WTC11 (cell line): ENCODE results near the gene ADNP2. TPM values are rescaled to one million over a fixed set of nuclear protein-coding genes. Genes with fewer than 3 reads are reported as not detected.

ENCODE experiments used
- ATAC-seq: fragments of 200-7000 bp; cut with Tn5 transposase; 2 replicates; pipeline ENCODE4 v1.10.0; 2021; ENCODE audit warnings: mild to moderate bottlenecking, moderate library complexity
- CTCF ChIA-PET: fragments of 300-600 bp; sonication (Branson Sonifier 250); formaldehyde crosslinking; loops from one replicate; lab custom pipeline; 2021; ENCODE audit warnings: antibody characterized with exemption; lab: Charles Lee
- POLR2A ChIA-PET: fragments of 350-600 bp; sonication (Branson Sonifier 250); formaldehyde crosslinking; loops from one replicate; lab custom pipeline; 2021; ENCODE audit warnings: antibody characterized with exemption; lab: Charles Lee
- DNase-seq: peaks from one replicate; pipeline ENCODE4 v3.0.0; 2021; ENCODE audit warnings: low spot score
- H3K27ac Mint-ChIP-seq: 2 replicates; pipeline ENCODE4 v1.8.0; 2021; ENCODE audit warnings: mixed read lengths
- H3K27me3 Mint-ChIP-seq: 2 replicates; pipeline ENCODE4 v1.8.0; 2021; ENCODE audit warnings: low read depth, mild to moderate bottlenecking, moderate library complexity, mixed read lengths
- H3K36me3 Mint-ChIP-seq: 2 replicates; pipeline ENCODE4 v1.8.0; 2021; ENCODE audit warnings: mixed read lengths
- H3K4me1 Mint-ChIP-seq: 2 replicates; pipeline ENCODE4 v1.8.0; 2022; ENCODE audit warnings: mixed read lengths
- H3K4me3 Mint-ChIP-seq: 2 replicates; pipeline ENCODE4 v1.8.0; 2021; ENCODE audit warnings: mild to moderate bottlenecking, moderate library complexity, mixed read lengths
- H3K9me3 Mint-ChIP-seq: 2 replicates; pipeline ENCODE4 v1.8.0; 2021; ENCODE audit warnings: mixed read lengths
- CBFB ChIP-seq: sonication (generic); formaldehyde crosslinking; IDR thresholded peaks from 2 replicates; pipeline ENCODE4 v1.8.1; 2022; ENCODE audit warnings: mild to moderate bottlenecking, low read depth, missing genetic modification reagents
- CREB1 ChIP-seq: sonication (generic); formaldehyde crosslinking; IDR thresholded peaks from 2 replicates; pipeline ENCODE4 v1.8.0; 2023; ENCODE audit warnings: mild to moderate bottlenecking, missing genetic modification reagents
- ERG ChIP-seq: fragments of 250-450 bp; sonication (Bioruptor Pico); IDR thresholded peaks from 2 replicates; pipeline ENCODE4 v1.8.0; 2021; ENCODE audit warnings: mild to moderate bottlenecking
- FOXJ3 ChIP-seq: sonication (generic); formaldehyde crosslinking; IDR thresholded peaks from 2 replicates; pipeline ENCODE4 v1.9.0; 2021; ENCODE audit warnings: missing genetic modification reagents, mild to moderate bottlenecking, borderline replicate concordance
- FOXP1 ChIP-seq: sonication (generic); formaldehyde crosslinking; IDR thresholded peaks from 2 replicates; pipeline ENCODE4 v1.8.0; 2022; ENCODE audit warnings: missing genetic modification reagents, mild to moderate bottlenecking, moderate library complexity, borderline replicate concordance
- GTF2I ChIP-seq: fragments of 250-450 bp; sonication (Bioruptor Pico); conservative IDR thresholded peaks from 2 replicates; pipeline ENCODE4 v1.4.0; 2021; ENCODE audit warnings: mild to moderate bottlenecking
- HMGA2 ChIP-seq: fragments of 250-450 bp; sonication (Bioruptor Pico); IDR thresholded peaks from 2 replicates; pipeline ENCODE4 v1.4.0; 2021; ENCODE audit warnings: mild to moderate bottlenecking, moderate library complexity
- JAZF1 ChIP-seq: fragments of 250-450 bp; sonication (Bioruptor Pico); IDR thresholded peaks from 2 replicates; pipeline ENCODE4 v1.9.0; 2021; ENCODE audit warnings: moderate library complexity, mild to moderate bottlenecking, inconsistent platforms
- KAT7 ChIP-seq: sonication (generic); formaldehyde crosslinking; IDR thresholded peaks from 2 replicates; pipeline ENCODE4 v1.8.1; 2023; ENCODE audit warnings: missing genetic modification reagents, mild to moderate bottlenecking, borderline replicate concordance
- PREB ChIP-seq: sonication (generic); formaldehyde crosslinking; IDR thresholded peaks from 2 replicates; pipeline ENCODE4 v1.8.1; 2022; ENCODE audit warnings: mild to moderate bottlenecking, missing genetic modification reagents, moderate library complexity, borderline replicate concordance
- PRRX2 ChIP-seq: fragments of 250-450 bp; sonication (Bioruptor Pico); IDR thresholded peaks from 2 replicates; pipeline ENCODE4 v1.8.0; 2021; ENCODE audit warnings: mild to moderate bottlenecking
- RORB ChIP-seq: fragments of 250-450 bp; sonication (Bioruptor Pico); IDR thresholded peaks from 2 replicates; pipeline ENCODE4 v1.9.0; 2021; ENCODE audit warnings: mild to moderate bottlenecking
- SMAD4 ChIP-seq: sonication (generic); formaldehyde crosslinking; IDR thresholded peaks from 2 replicates; pipeline ENCODE4 v1.8.0; 2022; ENCODE audit warnings: mild to moderate bottlenecking, missing genetic modification reagents
- SOX15 ChIP-seq: fragments of 250-450 bp; sonication (Bioruptor Pico); IDR thresholded peaks from 2 replicates; pipeline ENCODE4 v1.9.0; 2021; ENCODE audit warnings: mild to moderate bottlenecking
- TP53 ChIP-seq: sonication (generic); formaldehyde crosslinking; IDR thresholded peaks from 2 replicates; pipeline ENCODE4 v1.8.1; 2023; ENCODE audit warnings: mild to moderate bottlenecking, missing genetic modification reagents
- ZNF121 ChIP-seq: sonication (generic); formaldehyde crosslinking; IDR thresholded peaks from 2 replicates; pipeline ENCODE4 v1.8.0; 2023; ENCODE audit warnings: missing genetic modification reagents
- ZNF138 ChIP-seq: sonication (generic); formaldehyde crosslinking; conservative IDR thresholded peaks from 2 replicates; pipeline ENCODE4 v1.8.1; 2022; ENCODE audit warnings: mild to moderate bottlenecking, moderate library complexity, missing genetic modification reagents
- ZNF232 ChIP-seq: sonication (generic); formaldehyde crosslinking; IDR thresholded peaks from 2 replicates; pipeline ENCODE4 v1.8.0; 2022; ENCODE audit warnings: mild to moderate bottlenecking, missing genetic modification reagents
- ZNF416 ChIP-seq: fragments of 250-450 bp; sonication (Bioruptor Pico); IDR thresholded peaks from 2 replicates; pipeline ENCODE4 v1.9.0; 2021; ENCODE audit warnings: mild to moderate bottlenecking, inconsistent platforms
- ZNF423 ChIP-seq: fragments of 250-450 bp; sonication (Bioruptor Pico); IDR thresholded peaks from 2 replicates; pipeline ENCODE4 v2.1.2; 2022; ENCODE audit warnings: mild to moderate bottlenecking, moderate library complexity
- ZNF425 ChIP-seq: fragments of 250-450 bp; sonication (Bioruptor Pico); conservative IDR thresholded peaks from 2 replicates; pipeline ENCODE4 v1.9.0; 2021; ENCODE audit warnings: mild to moderate bottlenecking
- total RNA-seq: library from RNA; stranded (reverse); gene quantifications from 3 replicates; pipeline ENCODE4 v1.2.3, GENCODE V29; 2021
- TF ChIP-seq, protein P1 (sequence below): sonication (generic); formaldehyde crosslinking; IDR thresholded peaks from 2 replicates; pipeline ENCODE4 v1.8.1; 2022; ENCODE audit warnings: mild to moderate bottlenecking, moderate library complexity, missing genetic modification reagents
- TF ChIP-seq, protein P2 (sequence below): fragments of 250-450 bp; sonication (Bioruptor Pico); IDR thresholded peaks from 2 replicates; pipeline ENCODE4 v1.9.0; 2021; ENCODE audit warnings: mild to moderate bottlenecking, borderline replicate concordance
- TF ChIP-seq, protein P3 (sequence below): sonication (generic); formaldehyde crosslinking; conservative IDR thresholded peaks from 2 replicates; pipeline ENCODE4 v1.8.1; 2023; ENCODE audit warnings: mild to moderate bottlenecking, low read depth, missing genetic modification reagents, moderate library complexity

Gene ADNP2
- total RNA-seq, 1 experiment from 2014 or later = 56.0 TPM

DNA sequence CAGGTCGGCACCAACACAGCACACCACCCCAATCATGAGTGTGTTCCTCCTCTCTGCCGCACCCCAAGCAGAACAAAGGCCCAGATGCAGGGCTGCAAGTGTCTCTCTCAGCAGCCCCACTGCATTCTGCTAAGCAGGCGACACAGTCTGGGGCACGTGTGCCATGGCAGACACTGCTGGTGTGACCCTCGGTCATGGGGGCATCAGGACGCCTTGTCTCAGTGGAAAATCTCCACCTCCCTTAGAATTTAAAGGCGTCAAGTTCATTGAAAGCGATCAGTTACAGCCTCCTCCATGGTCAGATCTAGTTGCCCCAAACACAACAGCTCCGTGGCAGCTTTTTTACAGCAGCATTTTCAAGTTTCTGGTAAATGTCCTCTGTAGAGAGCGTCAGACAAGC, 57.2 kb downstream of the ADNP2 start:
- H3K4me3 Mint-ChIP-seq = no peak overlapping the region
- ATAC-seq = no peak
- no peak overlapping the region for H3K27ac Mint-ChIP-seq
- no peak for TF ChIP-seq PRRX2 (CRISPR knock-in tag)
- no peak for TF ChIP-seq CBFB
- no peak for TF ChIP-seq ZNF423 (CRISPR knock-in tag)
- no peak for TF ChIP-seq KAT7 (CRISPR knock-in tag)
- TF ChIP-seq FOXJ3 = no peak
- no peak for TF ChIP-seq JAZF1
- no peak for TF ChIP-seq TP53 (CRISPR knock-in tag)
- TF ChIP-seq, protein P1, sequence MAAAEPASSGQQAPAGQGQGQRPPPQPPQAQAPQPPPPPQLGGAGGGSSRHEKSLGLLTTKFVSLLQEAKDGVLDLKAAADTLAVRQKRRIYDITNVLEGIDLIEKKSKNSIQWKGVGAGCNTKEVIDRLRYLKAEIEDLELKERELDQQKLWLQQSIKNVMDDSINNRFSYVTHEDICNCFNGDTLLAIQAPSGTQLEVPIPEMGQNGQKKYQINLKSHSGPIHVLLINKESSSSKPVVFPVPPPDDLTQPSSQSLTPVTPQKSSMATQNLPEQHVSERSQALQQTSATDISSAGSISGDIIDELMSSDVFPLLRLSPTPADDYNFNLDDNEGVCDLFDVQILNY (CRISPR knock-in tag) = no peak
- TF ChIP-seq HMGA2 (CRISPR knock-in tag) = no peak
- TF ChIP-seq ZNF425 (CRISPR knock-in tag) = no peak
- TF ChIP-seq SOX15 (CRISPR knock-in tag) = no peak
- TF ChIP-seq RORB (CRISPR knock-in tag) = no peak
- TF ChIP-seq, all 79 proteins: peak for 0
- Mint-ChIP-seq H3K9me3 (peaks cover 42% of the 10 kb centered on the region), H3K27me3 (peaks cover 4% of the 10 kb centered on the region), H3K36me3 (peaks cover 44% of the 10 kb centered on the region), H3K4me1 (no peaks in the 10 kb centered on the region; the same call in 1 of the 2 replicates)
- no peak for DNase-seq
- POLR2A ChIA-PET = no interaction called here
- CTCF ChIA-PET = no interaction called here

- CTCF ChIA-PET = no interaction called here
- ATAC-seq (no peak), DNase-seq (no peak)
- no peak for TF ChIP-seq PREB
- TF ChIP-seq, protein P2, sequence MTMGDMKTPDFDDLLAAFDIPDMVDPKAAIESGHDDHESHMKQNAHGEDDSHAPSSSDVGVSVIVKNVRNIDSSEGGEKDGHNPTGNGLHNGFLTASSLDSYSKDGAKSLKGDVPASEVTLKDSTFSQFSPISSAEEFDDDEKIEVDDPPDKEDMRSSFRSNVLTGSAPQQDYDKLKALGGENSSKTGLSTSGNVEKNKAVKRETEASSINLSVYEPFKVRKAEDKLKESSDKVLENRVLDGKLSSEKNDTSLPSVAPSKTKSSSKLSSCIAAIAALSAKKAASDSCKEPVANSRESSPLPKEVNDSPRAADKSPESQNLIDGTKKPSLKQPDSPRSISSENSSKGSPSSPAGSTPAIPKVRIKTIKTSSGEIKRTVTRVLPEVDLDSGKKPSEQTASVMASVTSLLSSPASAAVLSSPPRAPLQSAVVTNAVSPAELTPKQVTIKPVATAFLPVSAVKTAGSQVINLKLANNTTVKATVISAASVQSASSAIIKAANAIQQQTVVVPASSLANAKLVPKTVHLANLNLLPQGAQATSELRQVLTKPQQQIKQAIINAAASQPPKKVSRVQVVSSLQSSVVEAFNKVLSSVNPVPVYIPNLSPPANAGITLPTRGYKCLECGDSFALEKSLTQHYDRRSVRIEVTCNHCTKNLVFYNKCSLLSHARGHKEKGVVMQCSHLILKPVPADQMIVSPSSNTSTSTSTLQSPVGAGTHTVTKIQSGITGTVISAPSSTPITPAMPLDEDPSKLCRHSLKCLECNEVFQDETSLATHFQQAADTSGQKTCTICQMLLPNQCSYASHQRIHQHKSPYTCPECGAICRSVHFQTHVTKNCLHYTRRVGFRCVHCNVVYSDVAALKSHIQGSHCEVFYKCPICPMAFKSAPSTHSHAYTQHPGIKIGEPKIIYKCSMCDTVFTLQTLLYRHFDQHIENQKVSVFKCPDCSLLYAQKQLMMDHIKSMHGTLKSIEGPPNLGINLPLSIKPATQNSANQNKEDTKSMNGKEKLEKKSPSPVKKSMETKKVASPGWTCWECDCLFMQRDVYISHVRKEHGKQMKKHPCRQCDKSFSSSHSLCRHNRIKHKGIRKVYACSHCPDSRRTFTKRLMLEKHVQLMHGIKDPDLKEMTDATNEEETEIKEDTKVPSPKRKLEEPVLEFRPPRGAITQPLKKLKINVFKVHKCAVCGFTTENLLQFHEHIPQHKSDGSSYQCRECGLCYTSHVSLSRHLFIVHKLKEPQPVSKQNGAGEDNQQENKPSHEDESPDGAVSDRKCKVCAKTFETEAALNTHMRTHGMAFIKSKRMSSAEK = no peak
- no peak for TF ChIP-seq ZNF423 (CRISPR knock-in tag)
- TF ChIP-seq ZNF232 (CRISPR knock-in tag) = no peak
- no peak for TF ChIP-seq ZNF138 (CRISPR knock-in tag)
- TF ChIP-seq, protein P3, sequence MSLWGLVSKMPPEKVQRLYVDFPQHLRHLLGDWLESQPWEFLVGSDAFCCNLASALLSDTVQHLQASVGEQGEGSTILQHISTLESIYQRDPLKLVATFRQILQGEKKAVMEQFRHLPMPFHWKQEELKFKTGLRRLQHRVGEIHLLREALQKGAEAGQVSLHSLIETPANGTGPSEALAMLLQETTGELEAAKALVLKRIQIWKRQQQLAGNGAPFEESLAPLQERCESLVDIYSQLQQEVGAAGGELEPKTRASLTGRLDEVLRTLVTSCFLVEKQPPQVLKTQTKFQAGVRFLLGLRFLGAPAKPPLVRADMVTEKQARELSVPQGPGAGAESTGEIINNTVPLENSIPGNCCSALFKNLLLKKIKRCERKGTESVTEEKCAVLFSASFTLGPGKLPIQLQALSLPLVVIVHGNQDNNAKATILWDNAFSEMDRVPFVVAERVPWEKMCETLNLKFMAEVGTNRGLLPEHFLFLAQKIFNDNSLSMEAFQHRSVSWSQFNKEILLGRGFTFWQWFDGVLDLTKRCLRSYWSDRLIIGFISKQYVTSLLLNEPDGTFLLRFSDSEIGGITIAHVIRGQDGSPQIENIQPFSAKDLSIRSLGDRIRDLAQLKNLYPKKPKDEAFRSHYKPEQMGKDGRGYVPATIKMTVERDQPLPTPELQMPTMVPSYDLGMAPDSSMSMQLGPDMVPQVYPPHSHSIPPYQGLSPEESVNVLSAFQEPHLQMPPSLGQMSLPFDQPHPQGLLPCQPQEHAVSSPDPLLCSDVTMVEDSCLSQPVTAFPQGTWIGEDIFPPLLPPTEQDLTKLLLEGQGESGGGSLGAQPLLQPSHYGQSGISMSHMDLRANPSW (CRISPR knock-in tag) = no peak
- TF ChIP-seq ZNF121 (CRISPR knock-in tag) = no peak
- TF ChIP-seq CREB1 = no peak
- no peak for TF ChIP-seq KAT7 (CRISPR knock-in tag)
- TF ChIP-seq SMAD4 (CRISPR knock-in tag) = no peak
- TF ChIP-seq ZNF416 (CRISPR knock-in tag) = no peak
- no peak for TF ChIP-seq GTF2I
- no peak for TF ChIP-seq FOXP1
- TF ChIP-seq ERG (CRISPR knock-in tag) = no peak
- POLR2A ChIA-PET = no interaction called here
- Mint-ChIP-seq H3K27ac (no peak overlapping the region), H3K36me3 (peaks cover 42% of the 10 kb centered on the region), H3K27me3 (peaks cover 4% of the 10 kb centered on the region), H3K4me1 (no peaks in the 10 kb centered on the region; the same call in 1 of the 2 replicates), H3K9me3 (peaks cover 42% of the 10 kb centered on the region), H3K4me3 (no peak overlapping the region)
Measured at GRCh38 chr18:80166725-80167124, 57.7 kb downstream of the ADNP2 start.
